ENCODE results near the gene ERBIN. TPM values are rescaled to one million over a fixed set of nuclear protein-coding genes. Genes with fewer than 3 reads are reported as not detected.
"Not testable (repeated sequence)": the region's sequence is repeated elsewhere in the genome, so short reads cannot be mapped to it uniquely, and the experiment has no call there.

ERBIN gene
- total and polyA plus RNA-seq, 2 of the 8 experiments (the other 6 are each of a cell fraction or from before 2014, with no cell fraction given), result 7.7 to 33.2 TPM

DNA sequence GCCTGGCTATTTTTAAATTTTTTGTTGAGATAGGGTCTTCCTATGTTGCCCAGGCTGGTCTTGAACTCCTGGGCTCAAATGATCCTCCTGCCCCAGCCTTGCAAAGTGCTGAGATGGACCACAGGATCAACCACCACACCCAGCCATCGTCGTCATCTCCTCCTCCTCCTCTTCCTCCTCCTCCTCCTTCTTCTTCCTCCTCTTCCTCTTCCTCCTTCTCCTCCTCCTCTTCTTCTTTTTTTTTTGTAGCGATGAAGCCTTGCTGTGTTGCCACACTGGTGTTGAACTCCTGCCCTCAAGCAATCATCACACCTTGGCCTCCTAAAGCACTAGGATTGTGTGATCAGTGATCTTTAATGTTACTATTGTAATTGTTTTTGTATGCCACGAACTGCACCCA is 49.4 kb upstream of the ERBIN start (continued):
- TF ChIP-seq TAF7 (optimal IDR thresholded peaks at IDR 0.05; ENCODE audit: borderline replicate concordance, low read depth, low read length), result no peak

DNA sequence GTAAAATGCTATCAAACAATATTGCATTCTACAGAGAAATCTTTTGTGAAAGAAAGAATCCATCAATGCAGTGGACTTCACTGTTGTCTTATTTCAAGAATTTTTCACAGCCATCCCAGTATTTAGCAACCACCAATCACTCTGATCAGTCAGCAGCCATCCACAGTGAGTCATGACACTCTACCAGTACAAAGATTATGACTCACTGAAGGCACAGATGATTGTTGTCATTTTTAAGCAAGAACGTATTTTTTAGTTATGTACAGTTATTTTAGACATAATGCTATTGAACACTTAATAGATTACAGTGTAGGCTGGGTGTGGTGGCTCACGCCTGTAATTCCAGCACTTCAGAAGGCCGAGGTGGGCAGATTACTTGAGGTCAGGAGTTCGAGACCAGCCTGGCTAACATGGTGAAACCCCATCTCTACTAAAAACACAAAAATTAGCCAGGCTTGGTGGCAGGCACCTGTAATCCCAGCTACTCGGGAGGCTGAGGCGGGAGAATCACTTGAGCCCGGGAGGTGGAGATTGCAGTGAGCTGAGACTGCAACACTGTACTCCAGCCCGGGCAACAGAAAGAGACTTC is 46.6 kb upstream of the ERBIN start:
- H3K36me3 ChIP-seq (ENCODE audit: control insufficient read depth in 2 of 4, insufficient read depth in 4 of 4, low read length in 3 of 4); H3K4me3 ChIP-seq (ENCODE audit: extremely low read depth in 1 of 4, insufficient read depth in 2 of 4, low read depth in 3 of 4, low read length in 4 of 4); H4K20me1 ChIP-seq (replicated peaks in 1 of 2; ENCODE audit: control insufficient read depth in 1 of 2, insufficient read depth in 2 of 2, low read length in 2 of 2); H2AK5ac ChIP-seq (ENCODE audit: low read depth, low read length); H2BK120ac ChIP-seq (replicated peaks; ENCODE audit: low read depth, low read length); H3K79me2 ChIP-seq (ENCODE audit: control insufficient read depth in 1 of 2, insufficient read depth in 2 of 2, low read length in 2 of 2); H3K27ac ChIP-seq (ENCODE audit: low read depth, low read length); FAIRE-seq; H2BK15ac ChIP-seq (ENCODE audit: low read length); H4K5ac ChIP-seq (ENCODE audit: insufficient read length, low read depth, low read length); H3K18ac ChIP-seq (ENCODE audit: extremely low read depth, low read length); CTCF ChIA-PET (ENCODE audit: partially characterized antibody); POLR2A ChIA-PET (ENCODE audit: partially characterized antibody); H2BK5ac ChIP-seq (ENCODE audit: low read depth, low read length); H3K4me2 ChIP-seq (ENCODE audit: insufficient read depth in 1 of 2, low read depth in 2 of 2, low read length in 2 of 2); H3K4me1 ChIP-seq (replicated peaks in 1 of 4; ENCODE audit: control insufficient read depth in 3 of 4, insufficient read depth in 4 of 4, low read length in 3 of 4); H3K4ac ChIP-seq (replicated peaks; ENCODE audit: insufficient read length, low read depth, low read length); H3K27me3 ChIP-seq (replicated peaks in 1 of 4; ENCODE audit: control insufficient read depth in 3 of 4, extremely low read depth in 1 of 4, insufficient read depth in 3 of 4, low read length in 3 of 4); H3K56ac ChIP-seq (replicated peaks; ENCODE audit: insufficient read length, low read depth, low read length); H4K91ac ChIP-seq (replicated peaks; ENCODE audit: insufficient read length, low read length); H2AFZ ChIP-seq (ENCODE audit: low read length); H4K8ac ChIP-seq (ENCODE audit: extremely low read depth, insufficient read depth, low read length); H2BK12ac ChIP-seq (ENCODE audit: low read depth, low read length); H3K9ac ChIP-seq (replicated peaks in 1 of 4; ENCODE audit: extremely low read depth in 1 of 4, low read depth in 3 of 4, low read length in 3 of 4); H3K14ac ChIP-seq (ENCODE audit: insufficient read length); H3K9me3 ChIP-seq (ENCODE audit: insufficient read depth in 2 of 2, low read depth in 1 of 2, low read length in 1 of 2); H3K23ac ChIP-seq (ENCODE audit: insufficient read length); DNase-seq (ENCODE audit: low read depth in 1 of 2, low spot score in 2 of 2); H3K23me2 ChIP-seq (ENCODE audit: low read depth, low read length); H3K79me1 ChIP-seq (ENCODE audit: low read depth, low read length); H2BK20ac ChIP-seq (ENCODE audit: low read length): not testable (repeated sequence)
- 89% methylated on average over 8 of the region's 8 CpGs; no CpG with 5 or more reads in 1 of the 2 experiments for WGBS, 2 experiments (ENCODE audit: extremely low coverage in 1 of 2, insufficient coverage in 1 of 2, insufficient read length in 1 of 2, insufficient replicate concordance in 2 of 2, low coverage in 1 of 2, low lambda C conversion rate in 2 of 2, missing lambda C conversion rate in 1 of 2)
